ENCODE data around the gene NDRG3. TPM values are rescaled to one million over a fixed set of nuclear protein-coding genes. Genes with fewer than 3 reads are reported as not detected.

Gene NDRG3
- total and polyA plus RNA-seq, 8 donors: 5.8 to 91.6 (median 11.9) TPM

DNA sequence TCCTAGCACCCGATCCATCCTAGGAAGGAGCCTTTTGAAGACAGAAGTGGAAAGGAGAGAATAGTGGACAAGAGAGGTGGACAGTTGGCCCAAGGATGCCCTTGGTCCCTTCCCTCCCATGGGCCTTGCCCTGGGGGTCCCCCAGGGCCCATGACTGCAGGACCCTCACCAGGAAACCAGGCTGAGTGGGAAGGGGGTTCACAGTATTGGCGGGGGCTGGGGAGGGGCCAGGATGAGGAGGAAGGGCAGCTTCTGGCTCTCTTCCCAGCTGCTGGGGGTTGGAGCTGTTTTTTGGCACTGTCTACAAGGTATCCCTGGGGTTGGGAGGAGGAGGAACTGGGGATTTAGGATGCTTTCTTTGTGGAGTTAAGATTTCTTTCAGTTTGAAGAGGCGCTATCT lies 31.7 kb upstream of the NDRG3 start:
- 56 to 79% (median 74%) methylated on average over 3 of the region's 3 CpGs for WGBS, 5 donors
- TF ChIP-seq EP300 (IDR thresholded peaks at IDR 0.05): no peak
- peaks cover 0 to under 1% (median under 1%) of the 10 kb centered on the region in 4 donors for H3K36me3 ChIP-seq
- H3K4me3 ChIP-seq: no peak overlapping the region
- H3K4me1 ChIP-seq: peaks cover 11 to 33% (median 20%) of the 10 kb centered on the region in 4 donors
- DNase-seq: no peak
- intact Hi-C loops (cut with DNase I; ENCODE audit: low total_unique reads): no loop called here
- H3K27ac ChIP-seq: no peak overlapping the region
- no peaks in the 10 kb centered on the region for H3K9me3 ChIP-seq
- H3K27me3 ChIP-seq: no peaks in the 10 kb centered on the region

DNA sequence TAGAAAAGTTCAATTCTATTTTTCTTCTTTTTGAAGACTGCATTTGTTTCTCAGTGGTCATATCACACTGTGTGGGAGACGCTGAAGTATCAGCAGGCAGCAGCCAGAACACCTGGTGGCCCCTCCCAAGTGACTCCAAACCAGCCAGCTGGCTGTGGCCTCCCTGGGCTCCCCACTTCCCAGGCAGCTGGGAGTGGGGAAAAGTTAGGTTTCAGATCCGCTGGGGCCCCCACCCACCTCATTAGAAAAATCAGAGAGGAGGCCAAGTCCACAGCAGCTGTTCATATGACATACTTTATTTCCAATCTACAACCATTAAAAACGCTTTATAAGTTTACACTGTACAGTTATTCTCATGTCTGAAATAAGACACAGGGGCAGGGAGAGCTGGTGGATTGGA lies 31.3 kb upstream of the NDRG3 start:
- Histone ChIP-seq H3K4me3 (no peak overlapping the region), H3K36me3 (no peaks in the 10 kb centered on the region), H3K4me1 (peaks cover 13 to 35% (median 24%) of the 10 kb centered on the region in 4 donors), H3K27me3 (no peaks in the 10 kb centered on the region), H3K27ac (no peak overlapping the region), H3K9me3 (no peaks in the 10 kb centered on the region)
- intact Hi-C loops (cut with DNase I; ENCODE audit: low total_unique reads): no loop called here
- WGBS, 5 donors: 52 to 66% (median 56%) methylated on average over 3 of the region's 3 CpGs
- TF ChIP-seq EP300 (IDR thresholded peaks at IDR 0.05): no peak
- no peak for DNase-seq

DNA sequence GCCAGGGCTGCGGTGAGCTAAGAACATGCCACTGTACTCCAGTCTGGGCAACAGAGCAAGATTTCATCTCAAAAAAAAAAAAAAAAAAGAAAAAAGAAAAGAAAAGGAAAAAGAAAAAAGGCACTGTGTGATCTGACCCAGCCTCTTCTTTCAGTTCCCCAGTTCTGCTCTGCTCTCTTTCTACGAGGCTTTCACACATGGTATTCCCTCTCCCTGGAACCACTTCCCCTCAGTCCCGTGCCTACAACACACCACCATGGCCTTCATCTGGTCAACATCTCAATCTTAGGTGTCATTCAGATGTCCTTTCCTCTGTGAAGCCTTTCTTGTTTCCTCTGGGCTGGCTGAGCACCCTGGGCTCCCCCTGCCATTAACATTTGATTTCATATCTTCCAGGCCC lies 29.9 kb upstream of the NDRG3 start:
- Histone ChIP-seq H3K36me3 (peaks cover 0 to under 1% (median 0%) of the 10 kb centered on the region in 4 donors), H3K27me3 (no peaks in the 10 kb centered on the region), H3K27ac (peak overlapping the region in 3 of 5 donors; percentile 97 to 98 (median 98)), H3K4me3 (no peak overlapping the region), H3K4me1 (peaks cover 13 to 35% (median 27%) of the 10 kb centered on the region in 4 donors), H3K9me3 (no peaks in the 10 kb centered on the region)
- intact Hi-C loops (cut with DNase I; ENCODE audit: low total_unique reads): no loop called here
- TF ChIP-seq POLR2AphosphoS5 (IDR thresholded peaks at IDR 0.05) (no peak), EP300 (IDR thresholded peaks at IDR 0.05) (no peak), POLR2A (IDR thresholded peaks at IDR 0.05) (no peak)
- TF ChIP-seq, protein P1, sequence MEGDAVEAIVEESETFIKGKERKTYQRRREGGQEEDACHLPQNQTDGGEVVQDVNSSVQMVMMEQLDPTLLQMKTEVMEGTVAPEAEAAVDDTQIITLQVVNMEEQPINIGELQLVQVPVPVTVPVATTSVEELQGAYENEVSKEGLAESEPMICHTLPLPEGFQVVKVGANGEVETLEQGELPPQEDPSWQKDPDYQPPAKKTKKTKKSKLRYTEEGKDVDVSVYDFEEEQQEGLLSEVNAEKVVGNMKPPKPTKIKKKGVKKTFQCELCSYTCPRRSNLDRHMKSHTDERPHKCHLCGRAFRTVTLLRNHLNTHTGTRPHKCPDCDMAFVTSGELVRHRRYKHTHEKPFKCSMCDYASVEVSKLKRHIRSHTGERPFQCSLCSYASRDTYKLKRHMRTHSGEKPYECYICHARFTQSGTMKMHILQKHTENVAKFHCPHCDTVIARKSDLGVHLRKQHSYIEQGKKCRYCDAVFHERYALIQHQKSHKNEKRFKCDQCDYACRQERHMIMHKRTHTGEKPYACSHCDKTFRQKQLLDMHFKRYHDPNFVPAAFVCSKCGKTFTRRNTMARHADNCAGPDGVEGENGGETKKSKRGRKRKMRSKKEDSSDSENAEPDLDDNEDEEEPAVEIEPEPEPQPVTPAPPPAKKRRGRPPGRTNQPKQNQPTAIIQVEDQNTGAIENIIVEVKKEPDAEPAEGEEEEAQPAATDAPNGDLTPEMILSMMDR (IDR thresholded peaks at IDR 0.05): no peak
- no peak for DNase-seq
- 78 to 90% (median 86%) methylated on average over 3 of the region's 3 CpGs for WGBS, 5 donors

DNA sequence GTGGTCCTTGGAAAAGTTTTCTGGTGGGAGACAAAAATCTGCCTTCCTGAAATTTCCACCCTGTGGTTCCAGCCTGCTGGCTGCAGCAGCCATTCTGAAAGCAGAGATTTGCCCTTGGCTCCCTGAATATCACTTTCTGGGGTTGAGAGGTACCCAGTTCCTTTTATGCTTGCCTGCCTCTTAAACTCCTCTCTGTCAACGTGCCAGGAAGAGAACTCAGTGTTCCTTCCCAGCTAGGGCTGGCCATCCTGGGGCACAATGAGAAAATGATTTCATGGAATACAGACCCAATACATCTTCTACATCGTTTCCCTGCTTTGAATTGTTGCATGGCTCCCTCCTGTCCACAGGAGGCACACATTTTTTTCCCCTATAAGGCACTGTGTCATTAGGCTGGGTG lies 29.3 kb upstream of the NDRG3 start:
- intact Hi-C loops (cut with DNase I; ENCODE audit: low total_unique reads): no loop called here
- WGBS, 5 donors: 60 to 73% (median 68%) methylated on average over 2 of the region's 2 CpGs
- Histone ChIP-seq H3K9me3 (no peaks in the 10 kb centered on the region), H3K27ac (peak overlapping the region in 4 of 5 donors; percentile 97 to 98 (median 98)), H3K4me3 (no peak overlapping the region), H3K27me3 (no peaks in the 10 kb centered on the region), H3K36me3 (peaks cover 0 to 6% (median 1%) of the 10 kb centered on the region in 4 donors), H3K4me1 (peaks cover 13 to 35% (median 27%) of the 10 kb centered on the region in 4 donors)
- no peak for DNase-seq
- TF ChIP-seq EP300 (IDR thresholded peaks at IDR 0.05): no peak
- TF ChIP-seq POLR2AphosphoS5 (IDR thresholded peaks at IDR 0.05): no peak
- no peak for TF ChIP-seq POLR2A (IDR thresholded peaks at IDR 0.05)
- TF ChIP-seq, protein P1 (IDR thresholded peaks at IDR 0.05): no peak

DNA sequence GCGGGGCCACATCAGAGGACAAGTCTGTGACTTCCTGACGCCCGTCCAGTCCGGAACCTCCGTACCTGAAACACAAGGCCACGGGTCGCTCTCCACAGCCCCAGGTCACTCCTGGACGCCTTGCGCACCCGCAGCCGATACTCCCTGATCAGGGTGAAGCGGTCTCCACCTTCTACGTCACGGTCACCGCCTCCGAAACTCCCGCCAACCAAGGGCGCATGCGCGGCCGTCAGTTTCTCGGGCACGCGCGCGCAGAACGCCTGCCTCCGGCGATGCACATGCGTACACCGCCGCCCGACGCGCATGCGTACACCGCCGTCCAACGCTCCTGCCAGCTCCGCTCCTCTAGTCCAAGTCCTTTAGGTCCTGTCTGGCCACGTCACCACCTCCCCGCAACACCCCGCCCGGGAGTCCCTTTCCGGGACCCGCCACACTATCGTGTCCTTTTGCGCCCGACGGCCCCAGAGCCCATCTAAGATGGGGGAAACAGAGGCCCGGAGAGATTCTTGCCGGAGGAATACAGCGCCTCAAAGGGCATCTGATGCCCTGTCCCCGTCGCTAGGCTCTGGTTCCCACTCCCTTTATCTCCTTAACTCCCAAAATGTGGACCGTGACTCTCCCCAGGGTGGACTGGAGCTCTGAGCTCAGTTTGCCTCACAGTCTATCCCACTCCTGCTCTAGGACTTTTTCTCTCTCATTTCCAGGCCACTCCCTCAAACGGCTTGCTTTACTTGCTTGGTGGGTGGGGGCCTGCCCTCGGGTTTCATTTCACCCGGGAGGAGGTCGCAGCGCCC lies 27.9 kb upstream of the NDRG3 start, which contains the start of gene DSN1:
DSN1 (minus strand) TSS at position 167 of the 794 bp plus-strand sequence. CDS start 2,305 bp downstream, outside the sequence.
- Histone ChIP-seq H3K27me3 (no peaks in the 10 kb centered on the region), H3K36me3 (peaks cover 0 to 8% (median 3%) of the 10 kb centered on the region in 4 donors), H3K4me1 (peaks cover 13 to 40% (median 27%) of the 10 kb centered on the region in 4 donors), H3K4me3 (peak within 1 kb of the TSS; percentile 58 to 84 (median 72)), H3K9me3 (no peaks in the 10 kb centered on the region), H3K27ac (peak within 1 kb of the TSS; percentile 88 to 98 (median 98))
- peak; percentile 100 for DNase-seq
- 0 to 1% (median 0%) methylated on average over 35 to 61 of the region's 61 CpGs for WGBS, 5 donors
- intact Hi-C loops (cut with DNase I; ENCODE audit: low total_unique reads): no loop called here
- TF ChIP-seq POLR2AphosphoS5 (IDR thresholded peaks at IDR 0.05): peak; percentile 85 to 94 (median 85)
- TF ChIP-seq POLR2A (IDR thresholded peaks at IDR 0.05): peak in 1 of 4 donors; percentile 29
- no peak for TF ChIP-seq EP300 (IDR thresholded peaks at IDR 0.05)
- TF ChIP-seq, protein P1 (IDR thresholded peaks at IDR 0.05): peak in 1 of 7 experiments; percentile 50
